ENCODE data around the gene MRM2. TPM values are rescaled to one million over a fixed set of nuclear protein-coding genes. Genes with fewer than 3 reads are reported as not detected.

The MRM2 gene
- total RNA-seq, 1 donor from 2014 or later = 18.9 TPM

DNA sequence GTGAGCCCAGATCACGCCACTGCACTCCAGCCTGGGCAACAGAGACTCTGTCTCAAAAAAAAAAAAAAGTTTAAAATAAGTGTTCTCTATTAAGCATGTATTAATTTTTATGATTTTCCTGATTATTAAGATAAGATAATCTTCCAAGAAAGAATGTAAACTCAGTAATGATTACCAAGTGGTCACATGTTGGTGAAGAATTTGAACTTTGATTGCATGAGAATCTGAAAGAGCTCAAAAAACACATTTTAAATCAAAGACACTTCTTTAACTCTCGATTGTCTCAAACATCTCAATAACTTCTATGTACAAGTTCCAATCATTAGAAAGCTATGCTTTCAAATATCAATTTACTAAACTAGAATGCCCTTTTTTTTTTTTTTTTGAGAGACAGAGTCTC lies 38.4 kb upstream of the MRM2 start:
- H3K27ac Mint-ChIP-seq (ENCODE audit: unreplicated experiment) = no peak overlapping the region
- TF ChIP-seq, protein P1, sequence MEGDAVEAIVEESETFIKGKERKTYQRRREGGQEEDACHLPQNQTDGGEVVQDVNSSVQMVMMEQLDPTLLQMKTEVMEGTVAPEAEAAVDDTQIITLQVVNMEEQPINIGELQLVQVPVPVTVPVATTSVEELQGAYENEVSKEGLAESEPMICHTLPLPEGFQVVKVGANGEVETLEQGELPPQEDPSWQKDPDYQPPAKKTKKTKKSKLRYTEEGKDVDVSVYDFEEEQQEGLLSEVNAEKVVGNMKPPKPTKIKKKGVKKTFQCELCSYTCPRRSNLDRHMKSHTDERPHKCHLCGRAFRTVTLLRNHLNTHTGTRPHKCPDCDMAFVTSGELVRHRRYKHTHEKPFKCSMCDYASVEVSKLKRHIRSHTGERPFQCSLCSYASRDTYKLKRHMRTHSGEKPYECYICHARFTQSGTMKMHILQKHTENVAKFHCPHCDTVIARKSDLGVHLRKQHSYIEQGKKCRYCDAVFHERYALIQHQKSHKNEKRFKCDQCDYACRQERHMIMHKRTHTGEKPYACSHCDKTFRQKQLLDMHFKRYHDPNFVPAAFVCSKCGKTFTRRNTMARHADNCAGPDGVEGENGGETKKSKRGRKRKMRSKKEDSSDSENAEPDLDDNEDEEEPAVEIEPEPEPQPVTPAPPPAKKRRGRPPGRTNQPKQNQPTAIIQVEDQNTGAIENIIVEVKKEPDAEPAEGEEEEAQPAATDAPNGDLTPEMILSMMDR (IDR thresholded peaks at IDR 0.05) = no peak
- H3K4me1 Mint-ChIP-seq (ENCODE audit: unreplicated experiment) = peaks cover 7% of the 10 kb centered on the region
- no peak for DNase-seq (ENCODE audit: extremely low spot score, unreplicated experiment)
- peaks cover 3% of the 10 kb centered on the region for H3K36me3 Mint-ChIP-seq (ENCODE audit: unreplicated experiment)
- H3K9me3 Mint-ChIP-seq (ENCODE audit: unreplicated experiment) = no peaks in the 10 kb centered on the region
- H3K27me3 Mint-ChIP-seq (ENCODE audit: unreplicated experiment) = no peaks in the 10 kb centered on the region
- H3K4me3 Mint-ChIP-seq (ENCODE audit: unreplicated experiment) = no peak overlapping the region

DNA sequence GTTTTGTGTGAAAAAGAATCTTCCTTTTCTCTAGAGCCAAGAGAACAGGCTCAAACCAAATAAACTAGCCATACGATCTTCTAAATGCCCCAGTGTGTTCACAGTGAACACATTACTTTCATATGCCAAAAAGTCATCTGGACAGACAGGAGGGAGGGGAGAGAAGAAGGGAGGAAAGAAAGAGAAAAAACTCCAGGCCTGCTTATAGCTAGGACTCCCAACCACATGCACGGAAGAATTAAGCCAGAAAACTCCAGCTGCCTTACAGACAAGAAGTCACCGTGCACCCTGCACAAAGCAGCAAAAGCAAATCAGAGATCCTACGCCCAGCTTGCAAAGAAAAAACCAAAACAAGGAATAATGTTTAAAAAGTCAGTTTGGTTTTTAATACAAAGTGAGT lies 37.9 kb upstream of the MRM2 start:
- H3K27me3 Mint-ChIP-seq (ENCODE audit: unreplicated experiment) = no peaks in the 10 kb centered on the region
- DNase-seq (ENCODE audit: extremely low spot score, unreplicated experiment) = no peak
- no peaks in the 10 kb centered on the region for H3K9me3 Mint-ChIP-seq (ENCODE audit: unreplicated experiment)
- no peak overlapping the region for H3K4me3 Mint-ChIP-seq (ENCODE audit: unreplicated experiment)
- TF ChIP-seq, protein P1 (IDR thresholded peaks at IDR 0.05) = no peak
- no peak overlapping the region for H3K27ac Mint-ChIP-seq (ENCODE audit: unreplicated experiment)
- peaks cover 7% of the 10 kb centered on the region for H3K4me1 Mint-ChIP-seq (ENCODE audit: unreplicated experiment)
- peaks cover 3% of the 10 kb centered on the region for H3K36me3 Mint-ChIP-seq (ENCODE audit: unreplicated experiment)

DNA sequence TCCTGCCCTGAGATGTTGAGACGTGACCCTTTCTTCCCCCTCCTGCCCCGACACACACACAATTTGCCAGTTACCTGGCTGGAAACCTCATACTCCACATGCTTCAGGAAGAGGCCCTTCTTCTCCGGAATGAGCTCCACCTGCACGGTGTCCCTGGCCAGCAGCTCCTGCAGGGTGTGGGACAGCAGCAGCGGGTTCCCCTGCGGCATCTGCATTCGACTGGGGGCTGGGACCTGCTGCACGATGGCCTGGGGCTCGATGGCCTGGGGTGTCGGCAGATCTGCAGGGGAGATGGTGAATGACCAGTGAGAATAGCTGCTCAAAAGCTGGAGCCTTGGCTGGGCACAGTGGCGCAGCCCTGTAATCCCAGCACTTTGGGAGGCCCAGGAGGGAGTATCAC lies 36.0 kb upstream of the MRM2 start:
- H3K4me1 Mint-ChIP-seq (ENCODE audit: unreplicated experiment) = peaks cover 7% of the 10 kb centered on the region
- H3K27ac Mint-ChIP-seq (ENCODE audit: unreplicated experiment) = peak overlapping the region; percentile 16
- peaks cover 6% of the 10 kb centered on the region for H3K36me3 Mint-ChIP-seq (ENCODE audit: unreplicated experiment)
- H3K9me3 Mint-ChIP-seq (ENCODE audit: unreplicated experiment) = no peaks in the 10 kb centered on the region
- no peaks in the 10 kb centered on the region for H3K27me3 Mint-ChIP-seq (ENCODE audit: unreplicated experiment)
- no peak overlapping the region for H3K4me3 Mint-ChIP-seq (ENCODE audit: unreplicated experiment)
- TF ChIP-seq, protein P1 (IDR thresholded peaks at IDR 0.05) = no peak
- no peak for DNase-seq (ENCODE audit: extremely low spot score, unreplicated experiment)

DNA sequence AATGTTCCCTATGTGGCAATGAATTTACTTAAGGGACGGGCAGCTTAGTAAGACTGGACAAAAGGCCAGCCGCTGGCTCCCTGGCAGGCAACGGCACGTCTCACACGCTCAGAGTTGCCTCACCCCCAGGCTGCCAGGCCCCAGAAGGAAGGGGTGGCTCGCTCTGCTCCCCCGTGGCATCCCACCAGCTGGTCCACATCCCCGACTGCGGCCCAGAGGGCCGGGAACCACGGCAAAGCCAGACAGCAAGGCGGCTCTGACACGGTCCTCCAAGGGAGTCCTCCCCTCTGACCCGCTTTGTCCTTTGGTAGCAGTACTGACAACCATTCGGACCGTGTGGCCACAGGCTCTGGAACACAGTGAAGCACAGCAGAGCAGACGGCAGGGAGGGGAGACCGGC lies 34.1 kb upstream of the MRM2 start:
- Mint-ChIP-seq H3K27ac (ENCODE audit: unreplicated experiment) (no peak overlapping the region), H3K4me1 (ENCODE audit: unreplicated experiment) (peaks cover 7% of the 10 kb centered on the region), H3K4me3 (ENCODE audit: unreplicated experiment) (no peak overlapping the region), H3K27me3 (ENCODE audit: unreplicated experiment) (no peaks in the 10 kb centered on the region), H3K36me3 (ENCODE audit: unreplicated experiment) (peaks cover 16% of the 10 kb centered on the region), H3K9me3 (ENCODE audit: unreplicated experiment) (no peaks in the 10 kb centered on the region)
- no peak for DNase-seq (ENCODE audit: extremely low spot score, unreplicated experiment)
- TF ChIP-seq, protein P1 (IDR thresholded peaks at IDR 0.05) = no peak

DNA sequence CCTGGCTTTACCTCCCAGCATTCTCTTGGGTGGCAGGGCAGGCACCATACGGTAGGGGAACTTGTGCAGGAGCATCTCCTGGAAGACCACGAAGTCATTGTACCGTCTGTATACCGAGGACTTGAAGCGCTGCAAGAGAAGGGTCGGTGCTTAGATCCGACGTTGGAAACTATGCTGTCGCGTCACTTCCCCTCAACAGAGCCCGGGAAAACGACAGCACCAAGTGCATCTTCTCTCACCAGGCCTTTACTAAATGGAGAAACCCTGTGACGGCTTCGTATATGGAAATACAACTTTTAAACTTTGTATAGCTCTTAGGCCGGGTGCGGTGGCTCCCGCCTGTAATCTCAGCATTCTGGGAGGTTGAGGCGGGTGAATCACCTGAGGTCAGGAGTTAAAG lies 33.1 kb upstream of the MRM2 start:
- Mint-ChIP-seq H3K4me3 (ENCODE audit: unreplicated experiment) (no peak overlapping the region), H3K27ac (ENCODE audit: unreplicated experiment) (no peak overlapping the region), H3K9me3 (ENCODE audit: unreplicated experiment) (no peaks in the 10 kb centered on the region), H3K27me3 (ENCODE audit: unreplicated experiment) (no peaks in the 10 kb centered on the region), H3K36me3 (ENCODE audit: unreplicated experiment) (peaks cover 16% of the 10 kb centered on the region), H3K4me1 (ENCODE audit: unreplicated experiment) (peaks cover 11% of the 10 kb centered on the region)
- TF ChIP-seq, protein P1 (IDR thresholded peaks at IDR 0.05) = no peak
- no peak for DNase-seq (ENCODE audit: extremely low spot score, unreplicated experiment)

All from osteocyte (in vitro differentiated cells).